AG04449 (cell line): Measurements from ENCODE around the gene NISCH.

Experiments
- CTCF ChIA-PET: fragments of 350-600 bp; formaldehyde crosslinking; extraction: SDS; loops from one replicate; lab custom pipeline; 2021; ENCODE audit warnings: antibody characterized with exemption; lab: Yijun Ruan, JAX
- POLR2A ChIA-PET: fragments of 400-600, 350-600 bp; formaldehyde crosslinking; extraction: SDS; loops from one replicate; lab custom pipeline; 2020; ENCODE audit warnings: antibody characterized with exemption, inconsistent platforms; lab: Yijun Ruan, JAX
- DNase-seq: peaks from one replicate; pipeline ENCODE4 v3.0.0-alpha.2; 2010; ENCODE audit warnings: low read depth, low spot score
- H3K4me3 ChIP-seq: 2 replicates; pipeline ENCODE4 v1.5.1; 2011; ENCODE audit warnings: low read depth, mild to moderate bottlenecking, control low read depth, low read length
- TF ChIP-seq, protein P1 (sequence below): IDR thresholded peaks from one replicate; pipeline ENCODE4 v1.5.1; 2011; ENCODE audit warnings: mild to moderate bottlenecking, moderate library complexity, low read length, control low read depth, inconsistent platforms; ENCODE audit not compliant: insufficient read depth; ENCODE audit errors: missing control alignments

Gene NISCH

DNA sequence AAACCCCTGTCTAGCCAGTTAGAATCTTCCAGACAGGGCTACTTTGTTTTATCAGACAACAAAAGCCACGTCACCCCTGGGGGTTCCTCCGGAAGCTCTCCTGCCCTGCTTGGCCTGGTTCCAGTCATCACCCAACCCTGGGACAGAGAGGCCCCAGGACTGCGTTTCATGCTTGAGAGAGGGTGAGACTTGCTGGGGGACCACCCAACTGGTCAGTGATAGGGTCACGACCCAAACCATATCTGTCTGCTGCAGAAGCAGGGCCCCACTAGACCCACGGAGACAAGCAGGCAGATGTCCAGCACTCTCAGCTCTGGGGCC is 77.1 kb downstream of the NISCH start:
- TF ChIP-seq, protein P1, sequence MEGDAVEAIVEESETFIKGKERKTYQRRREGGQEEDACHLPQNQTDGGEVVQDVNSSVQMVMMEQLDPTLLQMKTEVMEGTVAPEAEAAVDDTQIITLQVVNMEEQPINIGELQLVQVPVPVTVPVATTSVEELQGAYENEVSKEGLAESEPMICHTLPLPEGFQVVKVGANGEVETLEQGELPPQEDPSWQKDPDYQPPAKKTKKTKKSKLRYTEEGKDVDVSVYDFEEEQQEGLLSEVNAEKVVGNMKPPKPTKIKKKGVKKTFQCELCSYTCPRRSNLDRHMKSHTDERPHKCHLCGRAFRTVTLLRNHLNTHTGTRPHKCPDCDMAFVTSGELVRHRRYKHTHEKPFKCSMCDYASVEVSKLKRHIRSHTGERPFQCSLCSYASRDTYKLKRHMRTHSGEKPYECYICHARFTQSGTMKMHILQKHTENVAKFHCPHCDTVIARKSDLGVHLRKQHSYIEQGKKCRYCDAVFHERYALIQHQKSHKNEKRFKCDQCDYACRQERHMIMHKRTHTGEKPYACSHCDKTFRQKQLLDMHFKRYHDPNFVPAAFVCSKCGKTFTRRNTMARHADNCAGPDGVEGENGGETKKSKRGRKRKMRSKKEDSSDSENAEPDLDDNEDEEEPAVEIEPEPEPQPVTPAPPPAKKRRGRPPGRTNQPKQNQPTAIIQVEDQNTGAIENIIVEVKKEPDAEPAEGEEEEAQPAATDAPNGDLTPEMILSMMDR = no peak
- POLR2A ChIA-PET = interaction anchor here (1.0 to 1.4 kb wide), 2 partner anchors 34 kb away, joined by 3 to 5 read pairs; no protein-coding TSS in a partner anchor
- CTCF ChIA-PET = interaction anchor here (1.0 to 1.4 kb wide), 3 partner anchors 60 to 104 kb away, joined by 3 to 4 read pairs (median 4); no protein-coding TSS in a partner anchor
- H3K4me3 ChIP-seq = peak overlapping the region; percentile 77
- DNase-seq = no peak

- POLR2A ChIA-PET = interaction anchor here (1.0 kb wide), 1 partner anchor 35 kb away, joined by 5 read pairs; no protein-coding TSS in a partner anchor
- TF ChIP-seq, protein P1 = no peak
- CTCF ChIA-PET = interaction anchor here (1.2 kb wide), 1 partner anchor 63 kb away, joined by 4 read pairs; no protein-coding TSS in a partner anchor
- DNase-seq = no peak
- peak overlapping the region; percentile 77 for H3K4me3 ChIP-seq
These were observed 77.6 kb downstream of the NISCH start for GRCh38 chr3:52532838-52533622.

DNA sequence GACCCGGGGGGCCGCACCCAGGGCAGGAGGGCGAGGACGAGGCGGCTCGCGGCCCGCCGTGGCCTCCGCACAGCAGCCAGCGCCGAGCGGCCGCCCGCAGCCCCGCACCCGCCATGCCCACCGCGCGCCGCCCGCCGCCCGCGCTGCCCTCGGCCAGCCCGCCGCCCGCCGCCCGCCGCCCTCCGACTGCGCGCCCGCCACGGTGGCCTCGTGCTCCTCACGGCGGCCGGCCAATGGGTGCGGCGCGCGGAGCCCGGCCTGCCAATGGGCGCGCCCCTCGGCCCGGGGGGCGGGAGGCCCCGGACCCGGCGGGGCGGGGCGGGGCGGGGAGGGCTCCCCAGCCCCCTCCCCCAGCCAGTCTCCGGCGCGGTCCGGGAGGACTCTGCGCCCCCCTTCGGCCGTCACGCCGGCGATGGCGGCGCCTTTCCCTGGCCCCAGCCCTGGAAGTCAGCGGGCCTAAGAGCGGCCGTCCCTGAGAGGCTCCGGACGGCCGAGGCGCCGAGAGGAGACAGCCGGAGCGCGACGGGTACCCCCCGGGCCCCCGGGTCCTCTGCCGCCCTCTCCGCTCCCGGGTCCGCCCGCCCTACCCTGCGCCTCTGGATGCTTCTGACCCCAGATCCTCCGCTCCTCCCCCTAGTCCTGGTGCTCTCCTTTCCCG is 78.3 kb downstream of the NISCH start, which contains the start of gene NT5DC2:
TSS of gene NT5DC2 (minus strand) at position 235 of the 658 bp plus-strand sequence. CDS start at position 115, 120 bp downstream.
- H3K4me3 ChIP-seq = peak within 1 kb of the TSS; percentile 77
- POLR2A ChIA-PET = interaction anchor here (1.0 kb wide), 1 partner anchor 36 kb away, joined by 5 read pairs; no protein-coding TSS in a partner anchor
- TF ChIP-seq, protein P1 = peak; percentile 35
- CTCF ChIA-PET = no interaction called here
- DNase-seq = no peak

DNA sequence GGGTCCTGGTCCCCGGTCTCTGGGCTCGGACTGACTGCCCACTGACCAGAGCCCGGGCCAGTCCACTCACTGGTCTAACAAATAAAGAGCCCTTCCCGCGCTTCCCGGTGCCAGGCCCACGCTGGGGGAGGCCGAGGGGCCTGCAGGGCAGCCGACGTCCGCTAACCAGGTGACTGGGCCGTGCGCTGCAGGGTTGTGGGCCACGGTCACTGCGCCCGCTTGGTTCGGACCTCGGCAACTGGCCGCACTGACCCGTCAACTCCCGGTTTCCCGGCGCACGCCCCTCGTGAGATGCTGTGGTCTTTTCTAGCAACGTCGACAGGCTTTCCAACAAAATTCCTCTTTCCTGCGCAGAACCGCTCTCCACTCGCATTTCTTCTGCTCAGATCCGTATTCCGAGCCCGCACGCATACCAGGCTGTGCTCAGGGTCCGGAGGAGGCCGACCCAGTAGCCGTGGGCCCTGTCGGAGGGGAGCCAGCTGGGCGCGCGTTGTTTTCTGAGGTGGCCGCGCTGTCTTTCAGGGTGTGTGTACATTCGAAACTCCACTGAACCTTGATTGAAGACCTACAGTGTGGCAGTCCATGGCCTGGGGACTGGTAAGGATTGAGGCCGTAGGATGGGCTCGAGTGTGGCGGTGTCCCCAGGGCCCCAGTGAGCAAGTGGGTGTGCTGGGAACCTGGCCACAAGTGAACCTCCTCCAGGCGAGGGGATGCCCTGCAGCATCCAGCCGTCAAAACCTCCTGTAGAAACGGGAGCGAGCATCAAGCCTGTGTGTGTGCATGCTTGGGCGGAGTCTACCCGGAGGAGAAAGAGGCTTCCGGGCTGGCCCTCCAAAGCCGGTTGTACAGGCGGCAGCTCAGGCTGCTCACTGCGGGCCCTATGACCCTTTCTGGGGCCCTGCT is 79.1 kb downstream of the NISCH start:
- CTCF ChIA-PET = no interaction called here
- TF ChIP-seq, protein P1 = no peak
- DNase-seq = no peak
- peak overlapping the region; percentile 66 for H3K4me3 ChIP-seq
- POLR2A ChIA-PET = interaction anchor here (0.7 kb wide), 1 partner anchor 421 kb away, joined by 4 read pairs; no protein-coding TSS in a partner anchor

- POLR2A ChIA-PET = interaction anchor here (0.6 to 1.1 kb wide), 10 partner anchors 9 to 420 kb away, joined by 3 to 9 read pairs (median 4); no protein-coding TSS in a partner anchor
- CTCF ChIA-PET = interaction anchor here (1.0 to 1.3 kb wide), 2 partner anchors 12 to 108 kb away, joined by 4 read pairs; no protein-coding TSS in a partner anchor
- TF ChIP-seq, protein P1 = no peak
- no peak for DNase-seq
- H3K4me3 ChIP-seq = no peak overlapping the region; the same call in 1 of the 2 replicates
These were observed 80.2 kb downstream of the NISCH start for GRCh38 chr3:52535411-52536111.
